ENCODE results near the gene SUCLG2.

DNA sequence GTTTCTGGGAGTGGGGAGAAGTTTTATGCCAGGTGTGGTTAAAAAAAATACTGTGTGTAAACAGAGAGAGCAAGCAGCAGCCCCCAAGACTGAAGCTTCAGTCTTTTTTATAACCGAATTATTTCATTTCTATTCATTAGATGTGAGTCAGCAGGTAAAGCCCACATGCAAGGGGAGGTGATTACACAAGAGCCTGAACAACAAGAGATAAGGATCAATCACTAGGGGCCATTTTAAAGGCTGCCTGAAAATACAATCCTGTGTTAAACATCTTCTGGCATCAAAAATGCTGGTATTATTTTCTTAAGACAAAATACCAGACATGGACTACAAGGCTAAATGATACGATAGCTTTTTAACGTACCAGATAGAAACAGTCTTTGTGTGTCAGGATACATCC, 217.3 kb downstream of the SUCLG2 start:
- no peak for TF ChIP-seq CTCF (conservative IDR thresholded peaks at IDR 0.05)
- no peak for TF ChIP-seq ZFX (IDR thresholded peaks at IDR 0.05)

Data from C4-2B (cell line).